ENCODE results near the gene SLC25A33.

DNA sequence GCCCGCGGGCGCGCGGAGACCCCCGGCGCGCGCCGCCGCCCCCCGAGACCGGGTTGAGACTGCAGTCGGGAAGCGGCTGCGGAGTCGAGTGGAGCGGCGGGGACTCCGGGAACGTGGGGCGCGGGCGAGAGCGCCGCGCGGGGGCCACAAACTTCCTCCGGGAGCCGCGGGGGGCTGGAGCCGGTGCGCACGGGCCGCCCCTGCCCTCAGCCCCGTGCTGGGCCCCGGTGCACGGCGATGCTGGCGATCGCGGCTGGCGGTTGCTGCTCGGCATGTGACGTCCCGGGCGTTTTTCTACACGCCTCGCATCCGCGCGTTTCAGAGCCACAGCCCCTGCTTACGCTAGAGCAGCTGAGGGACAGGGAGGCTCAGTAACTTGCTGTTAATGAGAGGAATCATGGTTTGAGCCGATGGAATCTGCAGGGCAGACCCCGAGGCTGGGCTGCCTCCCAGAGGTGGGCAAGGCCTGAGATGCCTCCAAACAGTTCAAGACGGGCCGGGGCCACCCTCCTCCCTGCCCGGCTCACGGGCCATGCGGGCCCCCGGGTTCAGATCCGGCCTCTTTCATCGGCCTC, 50.0 kb downstream of the SLC25A33 start:
- TF ChIP-seq CTCF (conservative IDR thresholded peaks at IDR 0.05; ENCODE audit: low read depth in 2 of 2) (no peak), EZH2 (IDR thresholded peaks at IDR 0.05; ENCODE audit: low read depth, unreplicated experiment) (no peak)
